ENCODE results near the gene BEGAIN.

DNA sequence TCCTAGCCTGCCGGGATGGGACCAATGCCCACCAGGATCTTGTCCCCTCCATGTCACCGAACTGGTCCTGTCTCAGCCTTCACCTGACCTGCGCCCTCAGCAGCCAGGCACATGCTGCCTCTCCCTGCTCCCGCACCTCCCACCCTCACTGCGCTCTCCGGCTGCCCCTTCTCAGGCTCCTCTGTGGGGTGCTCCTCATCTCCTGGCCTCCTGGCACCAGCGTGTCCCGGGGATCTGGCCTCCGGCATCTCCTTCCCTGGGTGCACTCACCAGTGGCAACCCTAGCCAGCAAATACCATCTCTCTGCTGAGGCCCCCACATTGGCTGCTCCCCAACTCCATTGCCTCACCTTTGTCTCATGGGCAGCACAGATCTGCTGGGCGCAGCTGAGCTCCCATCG is 29.0 kb downstream of the BEGAIN start:
- TF ChIP-seq STAT6 (CRISPR knock-in tag; IDR thresholded peaks at IDR 0.05) (no peak), HES1 (IDR thresholded peaks at IDR 0.05; ENCODE audit: low read depth) (no peak), CHD4 (IDR thresholded peaks at IDR 0.05; ENCODE audit: insufficient read depth, insufficient replicate concordance, low read depth, low read length, poor library complexity, severe bottlenecking) (no peak), CTCFL (IDR thresholded peaks at IDR 0.05; ENCODE audit: borderline replicate concordance, insufficient read depth, low read depth, low read length, poor library complexity, severe bottlenecking) (no peak), ZNF24 (IDR thresholded peaks at IDR 0.05) (no peak), ZNF644 (tag; IDR thresholded peaks at IDR 0.05; ENCODE audit: low read depth) (no peak), ZBTB40 (IDR thresholded peaks at IDR 0.05) (no peak), ZBTB40 (CRISPR knock-in tag; IDR thresholded peaks at IDR 0.05) (no peak)
- TF ChIP-seq, protein P1, sequence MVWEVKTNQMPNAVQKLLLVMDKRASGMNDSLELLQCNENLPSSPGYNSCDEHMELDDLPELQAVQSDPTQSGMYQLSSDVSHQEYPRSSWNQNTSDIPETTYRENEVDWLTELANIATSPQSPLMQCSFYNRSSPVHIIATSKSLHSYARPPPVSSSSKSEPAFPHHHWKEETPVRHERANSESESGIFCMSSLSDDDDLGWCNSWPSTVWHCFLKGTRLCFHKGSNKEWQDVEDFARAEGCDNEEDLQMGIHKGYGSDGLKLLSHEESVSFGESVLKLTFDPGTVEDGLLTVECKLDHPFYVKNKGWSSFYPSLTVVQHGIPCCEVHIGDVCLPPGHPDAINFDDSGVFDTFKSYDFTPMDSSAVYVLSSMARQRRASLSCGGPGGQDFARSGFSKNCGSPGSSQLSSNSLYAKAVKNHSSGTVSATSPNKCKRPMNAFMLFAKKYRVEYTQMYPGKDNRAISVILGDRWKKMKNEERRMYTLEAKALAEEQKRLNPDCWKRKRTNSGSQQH (CRISPR knock-in tag; IDR thresholded peaks at IDR 0.05), result no peak

Measured in K562 (cell line).